ENCODE data around the gene ICA1.

The ICA1 gene

GRCh38 chr7:8209353-8209752, 52.6 kb downstream of the ICA1 start:
- TF ChIP-seq, protein P1, sequence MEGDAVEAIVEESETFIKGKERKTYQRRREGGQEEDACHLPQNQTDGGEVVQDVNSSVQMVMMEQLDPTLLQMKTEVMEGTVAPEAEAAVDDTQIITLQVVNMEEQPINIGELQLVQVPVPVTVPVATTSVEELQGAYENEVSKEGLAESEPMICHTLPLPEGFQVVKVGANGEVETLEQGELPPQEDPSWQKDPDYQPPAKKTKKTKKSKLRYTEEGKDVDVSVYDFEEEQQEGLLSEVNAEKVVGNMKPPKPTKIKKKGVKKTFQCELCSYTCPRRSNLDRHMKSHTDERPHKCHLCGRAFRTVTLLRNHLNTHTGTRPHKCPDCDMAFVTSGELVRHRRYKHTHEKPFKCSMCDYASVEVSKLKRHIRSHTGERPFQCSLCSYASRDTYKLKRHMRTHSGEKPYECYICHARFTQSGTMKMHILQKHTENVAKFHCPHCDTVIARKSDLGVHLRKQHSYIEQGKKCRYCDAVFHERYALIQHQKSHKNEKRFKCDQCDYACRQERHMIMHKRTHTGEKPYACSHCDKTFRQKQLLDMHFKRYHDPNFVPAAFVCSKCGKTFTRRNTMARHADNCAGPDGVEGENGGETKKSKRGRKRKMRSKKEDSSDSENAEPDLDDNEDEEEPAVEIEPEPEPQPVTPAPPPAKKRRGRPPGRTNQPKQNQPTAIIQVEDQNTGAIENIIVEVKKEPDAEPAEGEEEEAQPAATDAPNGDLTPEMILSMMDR (conservative IDR thresholded peaks at IDR 0.05; ENCODE audit: low read depth, low read length), result no peak
- no peak overlapping the region for H3K4me3 ChIP-seq (ENCODE audit: low read depth, low read length)
- DNase-seq (ENCODE audit: low read depth), result no peak

DNA sequence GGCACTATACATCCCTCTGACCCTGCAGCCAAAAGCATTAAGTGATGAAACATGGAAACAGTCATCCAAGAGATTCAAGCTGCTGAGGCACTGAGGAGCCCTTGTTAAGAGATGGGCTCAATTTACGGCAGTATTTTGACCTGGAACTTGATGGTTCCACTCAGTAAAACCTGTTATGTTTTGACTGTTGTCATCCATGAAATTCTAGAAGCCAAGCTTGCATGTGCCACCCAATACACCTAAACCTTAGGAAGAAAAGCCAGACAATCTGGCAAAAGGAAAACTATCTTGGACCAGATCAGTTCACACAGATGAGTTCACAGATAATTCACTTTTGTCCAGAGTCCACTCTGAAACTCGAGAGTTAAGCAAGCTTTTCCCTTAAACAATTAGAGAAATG, 53.2 kb downstream of the ICA1 start:
- TF ChIP-seq, protein P1 (conservative IDR thresholded peaks at IDR 0.05; ENCODE audit: low read depth, low read length), result no peak
- no peak for DNase-seq (ENCODE audit: low read depth)
- H3K4me3 ChIP-seq (ENCODE audit: low read depth, low read length), result no peak overlapping the region

DNA sequence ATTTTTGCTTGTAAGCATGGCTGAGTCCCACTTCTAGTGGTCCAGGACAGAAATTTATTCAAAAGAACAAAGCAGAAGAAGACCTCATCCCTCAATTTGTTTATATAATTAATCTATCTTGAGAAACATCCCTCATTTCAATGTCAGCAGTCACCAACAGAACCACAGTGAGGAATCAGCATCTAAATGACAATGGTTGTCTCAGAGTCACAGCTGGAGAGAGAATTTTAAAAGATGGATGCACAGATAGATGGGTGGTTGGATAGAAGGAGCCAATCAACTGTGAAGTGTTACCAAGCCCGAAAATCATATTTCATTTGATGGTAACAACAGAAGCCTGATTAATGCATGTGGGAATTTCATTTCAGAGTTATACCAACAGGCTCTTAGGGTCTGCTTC, 55.0 kb downstream of the ICA1 start:
- no peak overlapping the region for H3K4me3 ChIP-seq (ENCODE audit: low read depth, low read length)
- no peak for DNase-seq (ENCODE audit: low read depth)
- TF ChIP-seq, protein P1 (conservative IDR thresholded peaks at IDR 0.05; ENCODE audit: low read depth, low read length), result no peak

DNA sequence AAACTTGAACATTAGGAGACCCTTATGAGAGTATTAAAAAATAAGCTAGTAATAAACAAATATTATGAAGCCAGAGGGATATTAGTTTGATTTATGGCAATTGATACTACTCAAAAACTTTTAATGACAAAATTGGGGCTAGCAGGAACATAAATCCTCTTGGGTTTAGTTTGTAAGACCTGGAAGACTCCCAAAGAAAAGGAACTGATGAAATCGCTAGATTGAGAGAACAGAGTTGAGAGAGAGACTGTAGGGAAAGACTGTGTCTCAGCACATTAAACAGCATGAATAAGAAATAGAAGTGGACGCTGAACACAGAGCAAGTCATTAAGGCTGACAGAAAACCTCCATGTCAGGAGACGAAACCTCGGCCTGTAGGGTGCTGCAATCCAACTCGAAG, 56.4 kb downstream of the ICA1 start:
- H3K4me3 ChIP-seq (ENCODE audit: low read depth, low read length), result no peak overlapping the region
- no peak for DNase-seq (ENCODE audit: low read depth)
- TF ChIP-seq, protein P1 (conservative IDR thresholded peaks at IDR 0.05; ENCODE audit: low read depth, low read length), result no peak

DNA sequence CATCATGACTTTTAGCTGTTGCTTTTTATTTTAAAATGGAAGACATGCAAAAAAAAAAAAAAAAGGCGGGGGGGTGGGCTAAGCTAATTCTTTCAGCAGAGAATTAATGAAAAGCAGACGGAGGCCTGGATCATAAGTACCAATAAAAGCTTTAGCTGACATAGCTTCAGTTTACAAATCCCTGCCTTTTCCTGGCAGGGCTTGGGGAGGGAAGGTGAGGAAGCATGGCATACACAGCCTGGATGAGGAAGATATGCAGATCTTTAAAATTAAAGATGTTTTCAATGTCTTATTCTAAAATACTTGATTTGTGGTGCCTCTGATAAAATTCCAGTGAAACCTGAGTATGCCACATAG, 57.0 kb downstream of the ICA1 start:
- DNase-seq (ENCODE audit: low read depth), result no peak
- H3K4me3 ChIP-seq (ENCODE audit: low read depth, low read length), result no peak overlapping the region
- TF ChIP-seq, protein P1 (conservative IDR thresholded peaks at IDR 0.05; ENCODE audit: low read depth, low read length), result no peak

- H3K4me3 ChIP-seq (ENCODE audit: low read depth, low read length), result no peak overlapping the region
- DNase-seq (ENCODE audit: low read depth), result no peak
- TF ChIP-seq, protein P1 (conservative IDR thresholded peaks at IDR 0.05; ENCODE audit: low read depth, low read length), result no peak
Observed at GRCh38 chr7:8204339-8205030, 57.5 kb downstream of the ICA1 start.

DNA sequence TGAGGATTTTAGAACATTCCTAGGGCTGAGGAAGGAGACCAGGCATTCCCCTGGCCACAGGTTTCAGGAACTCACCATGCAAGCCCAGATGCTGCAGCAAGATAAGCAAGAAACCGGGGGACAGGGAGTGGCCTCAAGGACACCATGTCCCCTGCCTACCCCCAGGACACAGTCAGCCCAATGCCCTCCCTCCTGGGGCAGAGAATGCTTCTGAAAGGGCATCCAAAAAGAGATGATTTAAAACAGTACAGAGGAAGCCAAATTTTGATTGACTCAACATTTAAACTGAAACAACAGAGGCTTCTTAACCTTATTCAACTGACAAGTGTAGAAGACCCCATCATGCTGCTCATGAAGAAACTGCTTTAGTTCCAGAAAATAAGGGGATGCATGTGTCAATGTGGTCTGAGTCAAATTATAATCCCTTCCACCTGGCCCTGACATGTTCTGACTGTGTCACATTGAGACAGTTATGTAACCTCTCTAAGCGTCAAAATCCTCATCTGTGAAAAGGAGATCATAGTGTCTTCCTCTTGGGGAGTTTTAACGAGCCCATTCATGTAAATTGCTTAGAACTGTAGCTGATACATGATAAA, 60.0 kb downstream of the ICA1 start:
- TF ChIP-seq, protein P1 (conservative IDR thresholded peaks at IDR 0.05; ENCODE audit: low read depth, low read length), result no peak
- no peak for DNase-seq (ENCODE audit: low read depth)
- no peak overlapping the region for H3K4me3 ChIP-seq (ENCODE audit: low read depth, low read length)

Data from choroid plexus epithelial cell (primary cell).